Occipital lobe (tissue), 2 donors: ENCODE results near the gene OPCML. TPM values are rescaled to one million over a fixed set of nuclear protein-coding genes. Genes with fewer than 3 reads are reported as not detected.

ENCODE experiments used
- DNase-seq: peaks from one replicate; lab custom pipeline; 2025; lab: John Stamatoyannopoulos, UW
- total RNA-seq: library from RNA; depleted of rRNA; stranded (reverse); fragments of >200 nt; gene quantifications from one replicate; pipeline ENCODE4 v1.2.3, GENCODE V29; 2014

OPCML gene
- total RNA-seq, 1 donor from 2014 or later: 65.5 TPM

DNA sequence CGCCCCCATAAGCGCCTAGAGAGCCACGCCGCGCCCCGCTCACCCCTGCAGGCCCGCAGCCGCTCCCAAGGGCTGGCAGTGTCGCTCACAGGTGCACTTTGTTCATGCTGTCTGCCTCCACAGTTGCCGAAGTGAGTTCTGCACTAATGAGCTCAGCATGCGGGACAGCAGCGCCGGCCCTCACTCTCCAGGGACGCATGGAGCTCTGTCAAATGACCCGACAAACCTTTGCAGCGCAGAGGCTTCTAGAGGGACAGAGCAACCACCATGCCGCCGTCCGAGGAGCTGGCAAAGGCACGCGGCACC, 170.7 kb downstream of the OPCML start:
- DNase-seq: no peak

GRCh38 chr11:133360860-133361688, 171.2 kb downstream of the OPCML start:
- DNase-seq: no peak

DNA sequence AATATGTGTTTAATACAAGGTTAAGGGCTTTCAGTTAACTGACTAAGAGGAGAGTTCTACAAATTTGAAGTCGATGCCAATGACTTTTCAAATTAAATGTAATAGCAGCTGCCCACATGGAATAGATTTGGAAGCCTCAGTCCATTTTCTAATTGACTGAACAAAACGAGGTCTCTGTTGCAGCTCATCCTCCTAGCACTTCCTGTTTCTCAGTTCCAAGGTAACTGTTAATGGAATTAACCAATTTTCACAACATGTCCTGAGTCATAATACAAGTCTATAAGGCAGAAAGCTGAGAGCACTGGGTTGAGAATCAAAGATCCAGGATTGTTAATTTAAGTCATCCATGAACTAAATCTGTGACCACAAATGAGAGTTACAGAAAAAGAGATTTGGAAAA, 177.2 kb downstream of the OPCML start:
- no peak for DNase-seq

DNA sequence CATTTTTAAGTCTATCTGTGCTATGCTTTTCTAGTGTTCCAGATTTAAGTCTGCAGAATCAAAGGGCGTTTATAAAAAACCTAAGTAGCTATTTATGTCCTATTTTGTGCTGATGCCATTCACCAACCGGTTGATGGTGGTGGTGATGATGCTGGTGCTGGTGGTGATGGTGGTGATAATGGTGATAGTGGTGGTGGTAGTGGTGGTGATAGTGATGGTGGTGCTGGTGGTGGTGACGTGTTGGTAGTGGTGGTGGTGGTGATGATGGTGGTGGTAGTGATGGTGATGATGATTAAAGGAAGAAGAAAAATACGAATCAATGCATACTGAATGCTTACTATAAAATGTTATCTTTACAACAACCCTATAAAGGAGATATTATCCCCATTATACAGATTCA, 178.2 kb downstream of the OPCML start:
- no peak for DNase-seq

DNA sequence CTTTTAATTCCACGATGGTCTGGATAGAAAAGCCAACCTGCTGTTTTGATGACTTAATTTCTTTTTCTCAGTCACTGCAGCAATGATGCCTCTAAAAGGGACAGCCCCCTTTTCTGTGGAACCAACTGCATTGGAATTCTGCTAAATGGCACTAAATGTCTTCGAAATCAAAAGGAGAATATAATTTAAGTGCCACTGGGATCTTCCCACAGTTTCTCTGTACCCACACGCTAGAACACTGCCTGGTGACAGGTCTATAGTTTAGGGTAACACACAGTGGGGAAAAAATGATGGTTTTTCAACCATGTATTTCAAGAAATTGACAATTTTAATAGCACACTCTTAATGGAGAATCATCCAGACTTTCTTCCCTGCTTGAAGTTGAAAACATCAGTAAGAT, 182.3 kb downstream of the OPCML start:
- DNase-seq: no peak

- no peak for DNase-seq
Measured at GRCh38 chr11:133347988-133348387, 184.3 kb downstream of the OPCML start.

DNA sequence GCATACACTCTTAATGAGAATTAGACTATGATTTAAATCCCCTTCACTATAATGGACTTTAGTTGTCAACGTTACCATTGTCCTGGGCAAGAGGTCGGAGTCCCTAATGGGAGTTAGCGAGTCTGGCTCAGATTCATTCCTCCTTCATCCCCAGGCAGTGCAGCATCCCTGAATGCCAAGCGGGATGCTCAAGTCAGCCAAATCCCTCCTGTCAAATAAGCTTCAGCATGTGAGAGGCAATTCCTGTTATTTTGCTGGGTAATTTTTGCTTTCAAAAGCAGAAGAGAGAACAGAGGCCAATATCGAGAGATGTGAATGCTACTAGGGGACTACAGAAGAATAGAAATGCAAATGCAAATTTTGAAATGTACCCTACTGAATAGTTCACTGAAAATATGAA, 186.2 kb downstream of the OPCML start:
- no peak for DNase-seq

DNA sequence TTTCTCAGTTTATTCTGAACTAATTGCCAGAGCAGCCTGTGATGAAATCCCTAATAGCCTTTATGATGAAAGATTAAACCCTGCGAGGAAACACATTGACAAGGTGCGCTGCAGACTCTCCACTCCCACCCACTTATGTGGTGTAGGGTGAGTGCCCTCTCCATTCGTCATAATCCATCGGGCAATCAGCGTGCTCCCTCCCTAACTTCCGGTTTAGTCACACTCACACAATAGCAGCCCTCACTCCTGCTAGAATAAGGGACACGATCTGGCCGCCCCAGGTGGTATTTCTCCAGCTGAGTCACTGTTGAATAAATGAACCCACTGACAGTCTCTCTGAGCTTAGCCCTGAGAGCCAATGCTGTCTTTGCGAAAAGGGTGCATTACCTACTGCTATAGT, 188.3 kb downstream of the OPCML start:
- DNase-seq: no peak

GRCh38 chr11:133339495-133340140, 192.7 kb downstream of the OPCML start:
- peak; percentile 25 for DNase-seq

- no peak for DNase-seq
Measured at GRCh38 chr11:133338588-133338987, 193.7 kb downstream of the OPCML start.

DNA sequence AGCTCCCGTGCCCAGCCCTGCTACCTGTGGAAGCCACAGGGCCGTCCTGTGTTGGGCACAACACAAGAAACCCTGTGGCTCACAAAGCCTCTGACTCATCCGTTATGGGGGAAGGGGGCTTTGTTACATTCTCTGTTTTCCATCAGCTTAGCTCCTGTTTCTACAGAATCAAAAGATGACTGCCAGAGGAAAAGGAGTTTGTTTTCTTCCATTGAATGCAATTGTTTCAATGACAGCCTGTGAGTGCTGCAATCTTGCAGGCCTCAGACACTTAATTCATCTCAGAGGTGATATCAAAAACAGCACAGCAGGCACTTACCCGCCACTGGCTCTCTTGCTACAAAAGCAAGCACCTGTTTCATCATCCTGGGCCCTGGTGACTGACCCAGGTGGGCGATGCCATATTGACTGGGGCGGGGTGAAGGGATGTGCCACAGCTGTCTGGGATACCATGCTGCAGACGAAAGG, 194.3 kb downstream of the OPCML start:
- no peak for DNase-seq

DNA sequence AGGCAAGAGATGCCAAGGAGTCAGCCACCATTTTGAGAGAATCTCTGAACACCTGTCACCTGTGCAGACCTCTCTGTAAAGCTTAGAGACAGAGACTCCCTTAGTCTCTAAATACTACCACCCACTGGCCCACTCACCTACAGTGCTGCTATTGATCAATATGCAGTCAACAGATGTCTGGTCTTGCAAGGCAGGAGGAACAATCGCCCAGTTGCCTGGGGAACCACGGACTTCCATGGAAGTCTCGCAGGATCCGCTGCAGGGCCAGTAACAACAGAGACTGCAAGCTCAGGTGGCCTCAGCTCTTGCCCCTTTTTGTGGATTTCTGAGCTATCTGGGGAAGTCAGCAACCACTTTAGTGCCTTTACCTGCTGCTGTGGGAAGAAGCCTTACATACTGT, 195.1 kb downstream of the OPCML start:
- no peak for DNase-seq

DNA sequence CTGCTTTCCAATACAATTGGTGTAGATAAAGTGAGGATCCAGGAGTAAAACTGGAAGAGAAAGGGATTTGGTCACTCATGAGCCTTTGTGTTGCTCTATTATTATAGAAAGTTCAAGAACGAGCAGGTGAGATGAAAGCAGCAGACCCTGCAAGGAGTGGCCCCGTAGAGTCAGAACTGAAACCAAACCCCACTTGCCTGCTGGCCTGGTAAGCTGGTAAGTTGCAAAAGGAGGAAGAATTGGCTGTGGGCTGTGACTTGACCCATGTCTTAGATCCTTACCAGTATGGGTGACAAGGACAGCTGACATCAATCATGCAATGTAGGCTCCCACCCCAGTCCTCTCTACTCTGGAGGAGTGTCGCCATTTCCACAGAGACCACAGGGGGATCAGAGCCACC, 201.3 kb downstream of the OPCML start:
- no peak for DNase-seq

DNA sequence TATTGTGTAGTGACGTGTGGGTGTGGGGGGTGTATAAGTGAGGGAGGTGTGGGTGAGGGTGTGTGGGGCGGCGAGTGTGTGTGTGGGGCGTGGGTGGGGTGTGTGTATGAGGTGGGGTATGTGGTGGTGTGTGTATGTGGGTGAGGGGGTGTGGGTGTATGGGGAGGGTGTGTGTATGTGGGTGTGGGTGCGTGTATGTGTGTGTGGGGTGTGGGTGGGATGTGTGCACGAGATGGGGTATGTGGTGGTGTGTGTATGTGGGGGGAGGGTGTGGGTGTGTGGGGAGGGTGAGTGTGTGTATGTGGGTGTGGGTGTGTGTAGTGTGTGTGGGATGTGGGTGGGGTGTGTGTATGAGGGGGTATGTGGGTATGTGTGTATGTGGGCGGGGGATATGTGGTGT, 205.5 kb downstream of the OPCML start:
- DNase-seq: no peak

- DNase-seq: no peak
Measured at GRCh38 chr11:133326332-133326731, 206.0 kb downstream of the OPCML start.

DNA sequence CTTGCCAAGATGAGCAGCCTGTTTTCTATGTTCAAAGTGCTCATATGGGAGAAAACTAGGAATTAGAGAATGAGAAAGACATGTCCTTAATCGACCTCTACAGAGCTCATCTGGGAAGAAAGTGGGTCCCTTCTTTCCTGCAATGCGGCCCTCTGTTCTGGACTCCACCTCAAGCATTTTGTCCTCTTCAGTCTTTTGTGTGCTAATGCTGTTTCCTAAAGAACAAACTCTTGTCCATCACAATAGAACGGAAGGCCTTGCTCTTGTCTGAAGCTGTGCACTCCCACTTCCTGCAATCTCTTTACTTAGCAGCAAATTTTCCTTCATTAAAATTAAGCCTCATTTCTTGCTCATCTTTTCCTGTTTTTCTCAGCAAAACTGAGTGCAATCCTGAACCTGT, 206.6 kb downstream of the OPCML start:
- DNase-seq: no peak

- no peak for DNase-seq
Measured at GRCh38 chr11:133323354-133323753, 208.9 kb downstream of the OPCML start.

- no peak for DNase-seq
Measured at GRCh38 chr11:133318221-133318620, 214.1 kb downstream of the OPCML start.

- no peak for DNase-seq
Measured at GRCh38 chr11:133311230-133311629, 221.1 kb downstream of the OPCML start.

DNA sequence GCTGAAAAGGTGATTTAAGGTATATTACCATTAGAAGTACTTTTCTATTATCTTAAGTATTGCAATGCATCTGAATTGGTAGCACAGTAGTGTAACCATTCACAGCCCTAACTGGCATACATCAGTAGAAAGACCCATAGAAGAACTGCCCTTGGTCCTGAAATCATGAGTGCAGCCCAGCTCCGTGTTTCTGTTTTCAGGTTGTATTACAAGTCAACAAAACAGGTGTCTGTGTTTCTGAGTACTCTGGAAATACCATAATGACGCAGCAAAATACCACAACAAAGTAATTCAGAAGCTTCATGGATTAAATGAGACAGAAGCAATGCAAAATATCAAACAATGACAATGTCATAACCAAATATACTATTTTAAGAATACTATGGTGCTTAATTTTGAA, 226.3 kb downstream of the OPCML start:
- no peak for DNase-seq

- no peak for DNase-seq
Measured at GRCh38 chr11:133305208-133305956, 226.9 kb downstream of the OPCML start.

- no peak for DNase-seq
Measured at GRCh38 chr11:133303262-133303661, 229.0 kb downstream of the OPCML start.

DNA sequence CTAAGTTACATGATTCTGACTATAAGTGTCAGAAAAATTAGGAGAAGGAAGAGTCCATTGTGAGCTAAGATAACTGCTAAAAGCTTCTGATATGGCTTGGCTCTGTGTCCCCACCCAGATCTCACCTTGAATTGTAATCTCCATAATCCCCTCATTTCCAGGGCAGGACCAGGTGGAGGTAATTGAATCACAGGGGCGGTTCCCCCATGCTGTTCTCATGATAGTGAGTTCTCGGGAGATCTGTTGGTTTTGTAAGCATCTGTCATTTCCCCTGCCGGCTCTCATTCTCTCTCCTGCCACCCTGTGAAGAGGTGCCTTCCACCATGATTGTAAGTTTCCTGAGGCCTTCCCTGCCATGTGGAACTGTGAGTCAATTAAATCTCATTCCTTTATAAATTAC, 230.2 kb downstream of the OPCML start:
- DNase-seq: no peak
